Measurements from ENCODE around the gene KRT34.

- TF ChIP-seq CTCF (IDR thresholded peaks at IDR 0.05) (no peak), POLR2A (IDR thresholded peaks at IDR 0.05) (no peak)
Observed at GRCh38 chr17:41386227-41386626, 4.1 kb upstream of the KRT34 start.
